Heart left ventricle (tissue), 13 donors: ENCODE results near the gene ZNF688.

Experiments
- CTCF ChIP-seq, 12 donors: fragments of 200-600 bp; sonication (generic) in 4 of 12; IDR thresholded peaks; one replicate each; pipeline versions ENCODE4 v1.5.0 to v1.8.0; 2018 to 2022; ENCODE audit warnings: antibody characterized with exemption in 12 of 12, mild to moderate bottlenecking in 5 of 12
- POLR2A ChIP-seq, 2 donors: fragments of 450-650 bp; IDR thresholded peaks; one replicate each; pipeline ENCODE4 v1.6.1; 2017; ENCODE audit warnings: antibody characterized with exemption in 2 of 2, mild to moderate bottlenecking in 2 of 2, moderate library complexity in 2 of 2
- donor health status: ischemic (EF 13 %, LVEDD 7.1; RV severe dilation, severe dysfunction).
- donor health status: DM: no; HTN: yes; CAD: no.
- donor health status: DM: no; HTN: no; CAD: no.
- donor health status: ischemic (EF 25% LVEDD 6.9; RV normal size, moderate dysfunction).
- donor health status: ischemic (EF 25% LVEDD 5.7; RV mildly dilated, moderate dysfunction).
- donor health status: ischemic (EF 35%, LVEDD 5.7; RV mildly dilated, moderate dysfunction).
- donor health status: nonischemic (EF 11% LVEDD 7.7; RV severe dilation, severe dysfunction).
- donor health status: DM: yes; HTN: yes; CAD: no.
- donor health status: PGD.
- donor health status: ischemic (EF 29% LVEDD 5.4; RV normal size, mild dysfunction).
- donor health status: nonischemic (EF 23%, LVEDD 6.1; RV moderate dilation, normal function).

- TF ChIP-seq CTCF (IDR thresholded peaks at IDR 0.05) (no peak), POLR2A (IDR thresholded peaks at IDR 0.05) (no peak)
Measured at GRCh38 chr16:30574678-30575077, 3.2 kb upstream of the ZNF688 start.
